Loucy (cell line): ENCODE results near the gene KPNA5.

Source experiments
- H2AFZ ChIP-seq: fragments of 200-600 bp; sonication (generic); 2 replicates; pipeline ENCODE4 v1.6.0; 2016; ENCODE audit warnings: antibody characterized with exemption, mild to moderate bottlenecking, low read length, moderate library complexity
- H3F3A ChIP-seq: fragments of 200-600 bp; 2 replicates; pipeline ENCODE4 v1.6.0; 2016; ENCODE audit warnings: antibody characterized with exemption, low read depth, mild to moderate bottlenecking
- H3K27me3 ChIP-seq: fragments of 200-600 bp; sonication (generic); 2 replicates; pipeline ENCODE4 v1.6.1; 2014; ENCODE audit warnings: low read length, mild to moderate bottlenecking; ENCODE audit not compliant: insufficient read depth, poor library complexity, severe bottlenecking
- H3K36me3 ChIP-seq: fragments of 200-600 bp; sonication (generic); 2 replicates; pipeline ENCODE4 v1.6.1; 2016; ENCODE audit warnings: low read length; ENCODE audit not compliant: insufficient read depth
- H3K4me1 ChIP-seq: fragments of 200-600 bp; sonication (generic); 2 replicates; pipeline ENCODE4 v1.5.1; 2014; ENCODE audit warnings: low read length, mild to moderate bottlenecking; ENCODE audit not compliant: insufficient read depth, poor library complexity, severe bottlenecking
- H3K4me2 ChIP-seq: fragments of 200-600 bp; sonication (generic); 2 replicates; pipeline ENCODE4 v1.6.0; 2014; ENCODE audit warnings: antibody characterized with exemption, low read length, low read depth, mild to moderate bottlenecking; ENCODE audit not compliant: poor library complexity, severe bottlenecking
- H3K4me3 ChIP-seq: fragments of 200-600 bp; sonication (generic); 2 replicates; pipeline ENCODE4 v1.5.1; 2014; ENCODE audit warnings: low read length, mild to moderate bottlenecking, mixed read lengths; ENCODE audit not compliant: poor library complexity, severe bottlenecking
- H3K79me2 ChIP-seq: fragments of 200-600 bp; sonication (generic); 2 replicates; pipeline ENCODE4 v1.6.1; 2014; ENCODE audit warnings: low read length; ENCODE audit not compliant: insufficient read depth
- H3K9ac ChIP-seq: fragments of 200-600 bp; sonication (generic); 2 replicates; pipeline ENCODE4 v1.6.0; 2014; ENCODE audit warnings: mild to moderate bottlenecking, low read depth, low read length, moderate library complexity; ENCODE audit not compliant: poor library complexity, severe bottlenecking
- H3K9me2 ChIP-seq: fragments of 200-600 bp; sonication (generic); replicated peaks from 2 replicates; pipeline ENCODE4 v1.6.1; 2016; ENCODE audit warnings: low read depth, low read length, mixed read lengths
- H3K9me3 ChIP-seq: fragments of 200-600 bp; sonication (generic); 2 replicates; pipeline ENCODE4 v1.6.1; 2014; ENCODE audit warnings: mild to moderate bottlenecking, antibody characterized with exemption, low read length, low read depth; ENCODE audit not compliant: insufficient read depth
- H4K20me1 ChIP-seq: fragments of 200-600 bp; sonication (generic); 2 replicates; pipeline ENCODE4 v1.6.0; 2014; ENCODE audit warnings: antibody characterized with exemption, low read length, mild to moderate bottlenecking; ENCODE audit not compliant: insufficient read depth, poor library complexity, severe bottlenecking
- CTCF ChIP-seq: fragments of 200-600 bp; sonication (generic); conservative IDR thresholded peaks from 2 replicates; pipeline ENCODE4 v1.5.1; 2014; ENCODE audit warnings: mild to moderate bottlenecking, antibody characterized with exemption, low read length
- EZH2phosphoT487 ChIP-seq: fragments of 200-600 bp; IDR thresholded peaks from 2 replicates; pipeline ENCODE4 v1.6.1; 2018; ENCODE audit warnings: antibody characterized with exemption, mild to moderate bottlenecking, moderate library complexity, borderline replicate concordance

The KPNA5 gene

GRCh38 chr6:116745176-116745575 is 64.2 kb downstream of the KPNA5 start:
- no peaks in the 10 kb centered on the region for H3K79me2 ChIP-seq
- no peak overlapping the region for H3K4me3 ChIP-seq
- no peaks in the 10 kb centered on the region for H3K9me3 ChIP-seq
- H3K27me3 ChIP-seq: no peaks in the 10 kb centered on the region
- H3K36me3 ChIP-seq: no peaks in the 10 kb centered on the region
- no peaks in the 10 kb centered on the region for H4K20me1 ChIP-seq
- peaks cover 4% of the 10 kb centered on the region for H3K4me1 ChIP-seq
- no peak overlapping the region for H3K9ac ChIP-seq
- H2AFZ ChIP-seq: no peak overlapping the region
- no peak for TF ChIP-seq CTCF
- TF ChIP-seq EZH2phosphoT487: no peak
- H3F3A ChIP-seq: no peaks in the 10 kb centered on the region
- H3K9me2 ChIP-seq: no peaks in the 10 kb centered on the region
- no peak overlapping the region for H3K4me2 ChIP-seq

GRCh38 chr6:116761779-116762178 is 80.8 kb downstream of the KPNA5 start:
- no peaks in the 10 kb centered on the region for H3K36me3 ChIP-seq
- no peaks in the 10 kb centered on the region for H3K9me3 ChIP-seq
- H2AFZ ChIP-seq: no peak overlapping the region
- no peak overlapping the region for H3K4me2 ChIP-seq
- H3K4me1 ChIP-seq: no peaks in the 10 kb centered on the region
- H3K27me3 ChIP-seq: no peaks in the 10 kb centered on the region
- no peaks in the 10 kb centered on the region for H3F3A ChIP-seq
- no peaks in the 10 kb centered on the region for H3K79me2 ChIP-seq
- no peak overlapping the region for H3K4me3 ChIP-seq
- TF ChIP-seq CTCF (no peak), EZH2phosphoT487 (no peak)
- no peak overlapping the region for H3K9ac ChIP-seq
- H4K20me1 ChIP-seq: no peaks in the 10 kb centered on the region
- H3K9me2 ChIP-seq: no peaks in the 10 kb centered on the region

GRCh38 chr6:116762235-116762634 is 81.2 kb downstream of the KPNA5 start:
- H3K4me1 ChIP-seq: no peaks in the 10 kb centered on the region
- H3K9me3 ChIP-seq: no peaks in the 10 kb centered on the region
- H3K9ac ChIP-seq: no peak overlapping the region
- no peak overlapping the region for H3K4me3 ChIP-seq
- TF ChIP-seq EZH2phosphoT487: no peak
- no peak for TF ChIP-seq CTCF
- no peaks in the 10 kb centered on the region for H3K36me3 ChIP-seq
- no peaks in the 10 kb centered on the region for H3F3A ChIP-seq
- no peaks in the 10 kb centered on the region for H3K9me2 ChIP-seq
- H4K20me1 ChIP-seq: no peaks in the 10 kb centered on the region
- H2AFZ ChIP-seq: no peak overlapping the region
- H3K4me2 ChIP-seq: no peak overlapping the region
- no peaks in the 10 kb centered on the region for H3K27me3 ChIP-seq
- no peaks in the 10 kb centered on the region for H3K79me2 ChIP-seq
